HTR-8/SVneo (cell line): ENCODE measurements around the gene ZC3H7B.
A peak's percentile ranks its signal among the peaks of the same experiment; 100 is the strongest.
"Not testable (repeated sequence)": the region's sequence is repeated elsewhere in the genome, so short reads cannot be mapped to it uniquely, and the experiment has no call there.

ENCODE experiments used
- DNase-seq: peaks from one replicate; pipeline ENCODE4 v3.0.0; 2011; ENCODE audit warnings: low spot score, mixed read lengths; ENCODE audit not compliant: insufficient read length
- FAIRE-seq: peaks from 2 replicates; lab custom pipeline; 2011; peaks lifted over from hg19 to GRCh38; lab: Jason Lieb, UNC

ZC3H7B gene

GRCh38 chr22:41369424-41369745, 68.1 kb downstream of the ZC3H7B start:
- no peak for FAIRE-seq

GRCh38 chr22:41369837-41370236, 68.5 kb downstream of the ZC3H7B start:
- DNase-seq: no peak
- FAIRE-seq: no peak

More at GRCh38 chr22:41369424-41369745, 68.1 kb downstream of the ZC3H7B start:
- DNase-seq: no peak

GRCh38 chr22:41377846-41378245, 76.5 kb downstream of the ZC3H7B start:
- DNase-seq: no peak
- no peak for FAIRE-seq

- DNase-seq: peak; percentile 57
- no peak for FAIRE-seq
These were observed 79.6 kb downstream of the ZC3H7B start for GRCh38 chr22:41380993-41381328.

GRCh38 chr22:41381329-41382097, 80.2 kb downstream of the ZC3H7B start, which contains the start of gene TEF:
TSS of gene TEF (plus strand) at chr22:41381942. CDS start at chr22:41382045, 103 bp downstream.
- DNase-seq (peak; percentile 98), FAIRE-seq (peak; percentile 97)

- peak; percentile 61 for DNase-seq
- FAIRE-seq: no peak
These were observed 80.8 kb downstream of the ZC3H7B start for GRCh38 chr22:41382098-41382578.

- no peak for DNase-seq
- FAIRE-seq: no peak
These were observed 81.3 kb downstream of the ZC3H7B start for GRCh38 chr22:41382610-41383009.

GRCh38 chr22:41383085-41383484, 81.8 kb downstream of the ZC3H7B start:
- FAIRE-seq: no peak

GRCh38 chr22:41384128-41384527, 82.8 kb downstream of the ZC3H7B start:
- DNase-seq: no peak
- no peak for FAIRE-seq

More at GRCh38 chr22:41383085-41383484, 81.8 kb downstream of the ZC3H7B start:
- no peak for DNase-seq

GRCh38 chr22:41387341-41387740, 86.0 kb downstream of the ZC3H7B start:
- FAIRE-seq: no peak
- no peak for DNase-seq

GRCh38 chr22:41394012-41394356, 92.7 kb downstream of the ZC3H7B start:
- FAIRE-seq (no peak), DNase-seq (no peak)

GRCh38 chr22:41395531-41396240, 94.4 kb downstream of the ZC3H7B start:
- FAIRE-seq (no peak), DNase-seq (no peak)

- FAIRE-seq (no peak), DNase-seq (no peak)
These were observed 96.0 kb downstream of the ZC3H7B start for GRCh38 chr22:41397143-41397811.

GRCh38 chr22:41398921-41399320, 97.6 kb downstream of the ZC3H7B start:
- DNase-seq: no peak
- FAIRE-seq: no peak

GRCh38 chr22:41401781-41402648, 100.7 kb downstream of the ZC3H7B start:
- DNase-seq (peak; percentile 62), FAIRE-seq (no peak)

GRCh38 chr22:41402851-41403250, 101.5 kb downstream of the ZC3H7B start:
- FAIRE-seq, DNase-seq: not testable (repeated sequence)

GRCh38 chr22:41403532-41404318, 102.4 kb downstream of the ZC3H7B start:
- peak; percentile 98 for FAIRE-seq
- DNase-seq: peak; percentile 95

GRCh38 chr22:41405588-41405987, 104.3 kb downstream of the ZC3H7B start:
- no peak for DNase-seq
- FAIRE-seq: no peak

- DNase-seq: no peak
- FAIRE-seq: no peak
These were observed 105.1 kb downstream of the ZC3H7B start for GRCh38 chr22:41406410-41406809.
